ENCODE results near the gene MRPS16. TPM values are rescaled to one million over a fixed set of nuclear protein-coding genes. Genes with fewer than 3 reads are reported as not detected.
A peak's percentile ranks its signal among the peaks of the same experiment; 100 is the strongest.

Gene MRPS16
- total and polyA plus RNA-seq, 9 of the 15 experiments (the other 6 are each of a cell fraction or from before 2014, with no cell fraction given), result 65.0 to 239 (median 146) TPM

DNA sequence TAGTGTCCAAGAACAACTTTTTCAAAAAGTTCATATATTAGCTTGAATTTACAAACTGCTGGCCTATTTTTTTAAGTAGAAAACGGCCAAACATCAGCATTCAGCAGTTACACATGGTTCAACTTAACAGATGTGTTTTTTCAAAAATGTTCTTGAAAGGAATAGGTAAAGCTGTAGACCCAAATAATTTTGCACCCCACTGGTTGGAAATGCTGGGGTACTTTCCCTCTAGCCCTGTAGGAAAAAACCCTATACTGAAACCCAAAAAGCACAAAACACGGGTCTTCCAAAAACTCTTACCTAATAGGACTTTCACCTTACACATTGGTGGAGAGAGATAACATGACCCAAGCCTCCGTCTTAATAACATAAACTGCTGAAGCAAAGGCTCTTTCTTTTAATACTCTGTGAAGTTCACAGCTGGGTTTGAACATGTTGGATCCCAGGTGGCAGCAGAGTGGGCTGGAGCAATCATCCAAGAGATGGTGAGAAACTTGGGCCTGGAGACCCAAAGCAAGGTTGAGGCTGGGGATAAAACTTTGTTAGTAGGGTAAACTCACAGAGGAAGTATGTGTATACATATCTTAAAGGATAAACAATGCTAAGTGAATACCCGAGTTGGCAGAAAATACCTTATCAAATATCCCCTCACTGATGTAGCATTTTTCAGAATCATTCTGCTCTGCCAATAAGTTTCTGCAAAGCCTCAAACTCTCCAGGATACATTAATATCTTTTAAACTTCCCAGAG is 4.8 kb downstream of the MRPS16 start (continued):
- TF ChIP-seq, protein P1, sequence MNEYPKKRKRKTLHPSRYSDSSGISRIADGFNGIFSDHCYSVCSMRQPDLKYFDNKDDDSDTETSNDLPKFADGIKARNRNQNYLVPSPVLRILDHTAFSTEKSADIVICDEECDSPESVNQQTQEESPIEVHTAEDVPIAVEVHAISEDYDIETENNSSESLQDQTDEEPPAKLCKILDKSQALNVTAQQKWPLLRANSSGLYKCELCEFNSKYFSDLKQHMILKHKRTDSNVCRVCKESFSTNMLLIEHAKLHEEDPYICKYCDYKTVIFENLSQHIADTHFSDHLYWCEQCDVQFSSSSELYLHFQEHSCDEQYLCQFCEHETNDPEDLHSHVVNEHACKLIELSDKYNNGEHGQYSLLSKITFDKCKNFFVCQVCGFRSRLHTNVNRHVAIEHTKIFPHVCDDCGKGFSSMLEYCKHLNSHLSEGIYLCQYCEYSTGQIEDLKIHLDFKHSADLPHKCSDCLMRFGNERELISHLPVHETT (CRISPR knock-in tag; conservative IDR thresholded peaks at IDR 0.05 in 1 of 2, IDR thresholded peaks at IDR 0.05 in 1 of 2), result 0 out of 4 replicates have a peak, but pooled peaks of 1 of the 2 experiments have one; percentile 8
- TF ChIP-seq ZNF3 (CRISPR knock-in tag; IDR thresholded peaks at IDR 0.05), result 0 out of 2 replicates have a peak, but pooled peaks have one; percentile 8
- TF ChIP-seq POLR3A (IDR thresholded peaks at IDR 0.05; ENCODE audit: borderline replicate concordance, extremely low read depth, insufficient read depth, insufficient read length), result no peak
- TF ChIP-seq EP300 (IDR thresholded peaks at IDR 0.05; ENCODE audit: low read length), result no peak; the same call in 1 of the 2 replicates
- no peak for TF ChIP-seq PPARD (CRISPR knock-in tag; IDR thresholded peaks at IDR 0.05)
- TF ChIP-seq PTBP1 (IDR thresholded peaks at IDR 0.05; ENCODE audit: low read depth, low read length), result no peak
- TF ChIP-seq THRAP3 (IDR thresholded peaks at IDR 0.05; ENCODE audit: borderline replicate concordance), result 0 out of 2 replicates have a peak, but pooled peaks have one; percentile 46
- TF ChIP-seq TEAD4 (IDR thresholded peaks at IDR 0.05; ENCODE audit: low read length), result peak; percentile 6; the same call in 1 of the 2 replicates
- TF ChIP-seq TEAD4 (CRISPR knock-in tag; IDR thresholded peaks at IDR 0.05; ENCODE audit: borderline replicate concordance), result no peak
- peak; percentile 67; the same call in 1 of the 2 replicates for TF ChIP-seq ZNF644 (tag; IDR thresholded peaks at IDR 0.05; ENCODE audit: low read depth)
- TF ChIP-seq ZNF134 (CRISPR knock-in tag; conservative IDR thresholded peaks at IDR 0.05), result peak; percentile 41; the same call in 1 of the 2 replicates
- TF ChIP-seq HLTF (IDR thresholded peaks at IDR 0.05), result no peak
- TF ChIP-seq CEBPB (tag; IDR thresholded peaks at IDR 0.05), result peak; percentile 54
- TF ChIP-seq IRF2 (CRISPR knock-in tag; IDR thresholded peaks at IDR 0.05), result no peak
- no peak for TF ChIP-seq SREBF2 (CRISPR knock-in tag; IDR thresholded peaks at IDR 0.05)
- TF ChIP-seq, protein P2, sequence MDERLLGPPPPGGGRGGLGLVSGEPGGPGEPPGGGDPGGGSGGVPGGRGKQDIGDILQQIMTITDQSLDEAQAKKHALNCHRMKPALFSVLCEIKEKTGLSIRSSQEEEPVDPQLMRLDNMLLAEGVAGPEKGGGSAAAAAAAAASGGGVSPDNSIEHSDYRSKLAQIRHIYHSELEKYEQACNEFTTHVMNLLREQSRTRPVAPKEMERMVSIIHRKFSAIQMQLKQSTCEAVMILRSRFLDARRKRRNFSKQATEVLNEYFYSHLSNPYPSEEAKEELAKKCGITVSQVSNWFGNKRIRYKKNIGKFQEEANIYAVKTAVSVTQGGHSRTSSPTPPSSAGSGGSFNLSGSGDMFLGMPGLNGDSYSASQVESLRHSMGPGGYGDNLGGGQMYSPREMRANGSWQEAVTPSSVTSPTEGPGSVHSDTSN (CRISPR knock-in tag; IDR thresholded peaks at IDR 0.05; ENCODE audit: low read depth), result no peak
- TF ChIP-seq, protein P2 (tag; conservative IDR thresholded peaks at IDR 0.05; ENCODE audit: low read depth), result 0 out of 2 replicates have a peak, but pooled peaks have one; percentile 7
- 0 out of 2 replicates have a peak, but pooled peaks have one; percentile 39 for TF ChIP-seq KLF16 (IDR thresholded peaks at IDR 0.05)
- TF ChIP-seq JUN (IDR thresholded peaks at IDR 0.05; ENCODE audit: borderline replicate concordance, low read depth, low read length), result no peak
- no peak for TF ChIP-seq JUN (CRISPR knock-in tag; IDR thresholded peaks at IDR 0.05; ENCODE audit: borderline replicate concordance)
- no peak for TF ChIP-seq ZNF79 (CRISPR knock-in tag; IDR thresholded peaks at IDR 0.05; ENCODE audit: low read depth)
- TF ChIP-seq FOXM1 (IDR thresholded peaks at IDR 0.05; ENCODE audit: low read depth), result 0 out of 2 replicates have a peak, but pooled peaks have one; percentile 12
- no peak for TF ChIP-seq FOXM1 (CRISPR knock-in tag; IDR thresholded peaks at IDR 0.05; ENCODE audit: low read depth)
- TF ChIP-seq POLR2G (IDR thresholded peaks at IDR 0.05; ENCODE audit: low read depth, low read length), result no peak
